MM.1S (cell line): ENCODE data around the gene PCCB.

Source experiments
- EZH2 ChIP-seq: fragments of 300-600 bp; sonication (generic); optimal IDR thresholded peaks from 2 replicates; pipeline ENCODE3; 2017; ENCODE audit warnings: low read depth, mild to moderate bottlenecking, antibody characterized with exemption, low read length, mixed read lengths
- TF ChIP-seq, protein P1 (sequence below): fragments of 300-600 bp; sonication (generic); IDR thresholded peaks from 2 replicates; pipeline ENCODE4 v1.5.1; 2016; ENCODE audit warnings: antibody characterized with exemption, low read length, mixed read lengths

DNA sequence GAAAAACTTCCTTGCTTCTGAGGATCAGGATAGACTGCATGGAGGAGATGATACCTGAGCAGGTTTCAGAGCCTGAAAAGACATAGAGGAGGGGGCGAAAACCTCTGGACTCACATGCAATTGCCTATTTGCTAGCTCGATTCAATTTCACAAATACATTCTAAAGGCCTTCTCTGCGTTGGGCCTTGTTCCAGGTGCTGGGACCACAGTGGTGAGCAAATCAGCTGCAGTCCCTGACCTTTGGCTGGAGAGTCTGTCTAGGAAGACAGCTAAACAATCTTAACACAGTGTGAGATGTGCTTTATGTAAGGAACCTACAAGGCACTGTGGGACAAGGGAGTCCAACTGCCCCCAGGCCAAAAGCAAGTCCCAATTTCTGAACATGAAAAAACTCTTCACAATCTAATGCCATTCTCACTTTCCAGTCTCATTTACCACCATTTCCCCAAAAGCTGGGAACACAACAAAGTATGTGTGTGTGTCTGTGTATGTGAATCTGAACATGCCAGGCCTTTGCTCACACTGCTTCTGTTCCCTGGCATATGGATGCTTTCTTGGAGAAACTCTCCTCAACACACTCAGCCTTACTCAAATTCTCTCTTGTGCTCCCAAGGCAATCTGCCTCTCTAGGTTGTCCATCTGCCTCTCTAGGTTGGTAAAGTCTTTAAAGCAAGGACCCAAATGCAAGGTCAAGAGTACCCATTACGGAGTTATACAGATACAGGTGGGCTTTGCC lies 2.1 kb upstream of the PCCB start:
- TF ChIP-seq, protein P1, sequence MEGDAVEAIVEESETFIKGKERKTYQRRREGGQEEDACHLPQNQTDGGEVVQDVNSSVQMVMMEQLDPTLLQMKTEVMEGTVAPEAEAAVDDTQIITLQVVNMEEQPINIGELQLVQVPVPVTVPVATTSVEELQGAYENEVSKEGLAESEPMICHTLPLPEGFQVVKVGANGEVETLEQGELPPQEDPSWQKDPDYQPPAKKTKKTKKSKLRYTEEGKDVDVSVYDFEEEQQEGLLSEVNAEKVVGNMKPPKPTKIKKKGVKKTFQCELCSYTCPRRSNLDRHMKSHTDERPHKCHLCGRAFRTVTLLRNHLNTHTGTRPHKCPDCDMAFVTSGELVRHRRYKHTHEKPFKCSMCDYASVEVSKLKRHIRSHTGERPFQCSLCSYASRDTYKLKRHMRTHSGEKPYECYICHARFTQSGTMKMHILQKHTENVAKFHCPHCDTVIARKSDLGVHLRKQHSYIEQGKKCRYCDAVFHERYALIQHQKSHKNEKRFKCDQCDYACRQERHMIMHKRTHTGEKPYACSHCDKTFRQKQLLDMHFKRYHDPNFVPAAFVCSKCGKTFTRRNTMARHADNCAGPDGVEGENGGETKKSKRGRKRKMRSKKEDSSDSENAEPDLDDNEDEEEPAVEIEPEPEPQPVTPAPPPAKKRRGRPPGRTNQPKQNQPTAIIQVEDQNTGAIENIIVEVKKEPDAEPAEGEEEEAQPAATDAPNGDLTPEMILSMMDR = no peak
- no peak for TF ChIP-seq EZH2
